HepG2 (cell line): ENCODE measurements around the gene NDUFAF8. TPM values are rescaled to one million over a fixed set of nuclear protein-coding genes. Genes with fewer than 3 reads are reported as not detected.

ENCODE experiments used
- ATF1 ChIP-seq: IDR thresholded peaks from 2 replicates; pipeline ENCODE4 v1.6.1; 2016; ENCODE audit warnings: mild to moderate bottlenecking, control low read depth
- HMGXB4 ChIP-seq, 2 experiments: sonication (generic) in 1 of 2; formaldehyde crosslinking in 1 of 2; IDR thresholded peaks; 2 replicates each; pipeline versions ENCODE4 v1.4.0 to v1.6.1; 2018 to 2020; ENCODE audit warnings: missing genetic modification reagents in 2 of 2, borderline replicate concordance in 1 of 2, low read depth in 1 of 2, mild to moderate bottlenecking in 1 of 2, missing biosample characterization in 1 of 2
- MAFK ChIP-seq, 2 experiments: IDR thresholded peaks in 1 of 2; conservative IDR thresholded peaks in 1 of 2; 2 replicates each; pipeline ENCODE4 v1.6.1; 2011; ENCODE audit warnings: improper control_type of control experiment in 2 of 2, low read length in 2 of 2
- NCOA2 ChIP-seq: sonication (generic); formaldehyde crosslinking; IDR thresholded peaks from 2 replicates; pipeline ENCODE4 v1.8.0; 2022; ENCODE audit warnings: inconsistent platforms
- NPAS2 ChIP-seq: sonication (generic); formaldehyde crosslinking; IDR thresholded peaks from 2 replicates; pipeline ENCODE4 v1.8.0; 2022; ENCODE audit warnings: mild to moderate bottlenecking, missing genetic modification reagents, borderline replicate concordance
- SOX5 ChIP-seq: IDR thresholded peaks from 2 replicates; pipeline ENCODE4 v1.6.1; 2016; ENCODE audit warnings: borderline replicate concordance
- TBX2 ChIP-seq: sonication (generic); formaldehyde crosslinking; IDR thresholded peaks from 2 replicates; pipeline ENCODE4 v1.5.0; 2020; ENCODE audit warnings: missing genetic modification reagents, mild to moderate bottlenecking, borderline replicate concordance
- ZBTB21 ChIP-seq: sonication (generic); formaldehyde crosslinking; IDR thresholded peaks from 2 replicates; pipeline ENCODE4 v1.4.0; 2020; ENCODE audit warnings: missing genetic modification reagents
- ZNF318 ChIP-seq: sonication (generic); formaldehyde crosslinking; IDR thresholded peaks from 2 replicates; pipeline ENCODE4 v1.4.0; 2020; ENCODE audit warnings: mild to moderate bottlenecking, missing genetic modification reagents
- ZNF337 ChIP-seq: sonication (generic); formaldehyde crosslinking; IDR thresholded peaks from 2 replicates; pipeline ENCODE4 v1.5.1; 2020; ENCODE audit warnings: missing genetic modification reagents, low read depth, mild to moderate bottlenecking, borderline replicate concordance
- ZNF362 ChIP-seq: sonication (generic); formaldehyde crosslinking; IDR thresholded peaks from 2 replicates; pipeline ENCODE4 v1.4.0; 2020; ENCODE audit warnings: missing genetic modification reagents, mild to moderate bottlenecking, borderline replicate concordance
- ZNF510 ChIP-seq: sonication (generic); formaldehyde crosslinking; IDR thresholded peaks from 2 replicates; pipeline ENCODE4 v1.4.0; 2020; ENCODE audit warnings: low read depth, mild to moderate bottlenecking, missing genetic modification reagents
- ZNF556 ChIP-seq: sonication (generic); formaldehyde crosslinking; IDR thresholded peaks from 2 replicates; pipeline ENCODE4 v1.4.0; 2020; ENCODE audit warnings: mild to moderate bottlenecking, missing genetic modification reagents, borderline replicate concordance
- ZNF597 ChIP-seq: sonication (generic); formaldehyde crosslinking; IDR thresholded peaks from 2 replicates; pipeline ENCODE4 v1.5.0; 2020; ENCODE audit warnings: missing genetic modification reagents
- ZNF747 ChIP-seq: sonication (generic); formaldehyde crosslinking; IDR thresholded peaks from 2 replicates; pipeline ENCODE4 v1.8.1; 2023; ENCODE audit warnings: missing genetic modification reagents, mild to moderate bottlenecking, borderline replicate concordance
- polyA plus RNA-seq, 8 experiments: library from polyadenylated mRNA; depleted of rRNA in 3 of 8; stranded (reverse) in 7 of 8; unstranded in 1 of 8; fragments of >200 nt; fragmentation: Illumina TruSeq in 4 of 8; extraction: Trizol in 4 of 8; gene quantifications; 2 replicates each; pipeline versions ENCODE4 v1.2.1 to v1.2.3, GENCODE V29; 2011 to 2016; ENCODE audit warnings: low read depth in 4 of 8, missing spikeins in 1 of 8, mixed read lengths in 1 of 8; ENCODE audit not compliant: insufficient read depth in 1 of 8
- total RNA-seq, 5 experiments: library from RNA; depleted of rRNA; stranded (reverse); fragments of >200 nt; fragmentation: Illumina TruSeq; extraction: Trizol; gene quantifications; 2 replicates each; pipeline ENCODE4 v1.2.3, GENCODE V29; 2016; ENCODE audit warnings: low read depth in 1 of 5

NDUFAF8 gene
- total and polyA plus RNA-seq, 2 of the 13 experiments (the other 11 are each of a cell fraction or from before 2014, with no cell fraction given) = 75.6 to 233 TPM

GRCh38 chr17:81222906-81223761 lies 16.0 kb upstream of the NDUFAF8 start, which contains the start of gene CEP131 (continued):
- no peak for TF ChIP-seq ZNF318 (CRISPR knock-in tag)
- peak; percentile 13; the same call in 1 of the 2 replicates for TF ChIP-seq TBX2 (CRISPR knock-in tag)
- no peak for TF ChIP-seq ZNF747 (CRISPR knock-in tag)
- peak; percentile 84 for TF ChIP-seq ZNF362 (CRISPR knock-in tag)
- peak; percentile 91; the same call in 1 of the 2 replicates for TF ChIP-seq ZNF510
- no peak for TF ChIP-seq ZBTB21
- no peak for TF ChIP-seq NPAS2 (CRISPR knock-in tag)
- peak; percentile 76; the same call in 1 of the 2 replicates for TF ChIP-seq ZNF337 (CRISPR knock-in tag)
- no peak for TF ChIP-seq ATF1 (CRISPR knock-in tag)
- no peak for TF ChIP-seq MAFK (conservative IDR thresholded peaks at IDR 0.05 in 1 of 2, IDR thresholded peaks at IDR 0.05 in 1 of 2; ENCODE audit: low read length in 2 of 2)
- TF ChIP-seq NCOA2 (CRISPR knock-in tag) = peak; percentile 39; the same call in 1 of the 2 replicates
- TF ChIP-seq ZNF556 (CRISPR knock-in tag) = peak; percentile 37; the same call in 1 of the 2 replicates
- 0 out of 2 replicates have a peak, but pooled peaks have one; percentile 7 for TF ChIP-seq SOX5 (CRISPR knock-in tag)
- no peak for TF ChIP-seq ZNF597 (CRISPR knock-in tag)
- peak in 1 of 2 experiments; percentile 52; a peak in 1 of 4 replicates for TF ChIP-seq HMGXB4 (CRISPR knock-in tag; IDR thresholded peaks at IDR 0.05; ENCODE audit: borderline replicate concordance in 1 of 2, low read depth in 1 of 2)
